H1 (cell line): Measurements from ENCODE around the gene LIN37. TPM values are rescaled to one million over a fixed set of nuclear protein-coding genes. Genes with fewer than 3 reads are reported as not detected.

ENCODE experiments used
- BACH1 ChIP-seq: IDR thresholded peaks from 2 replicates; pipeline ENCODE4 v1.6.1; 2012; ENCODE audit warnings: low read length, improper control_type of control experiment
- BRCA1 ChIP-seq: IDR thresholded peaks from 2 replicates; pipeline ENCODE4 v1.6.1; 2012; ENCODE audit warnings: low read depth, low read length, improper control_type of control experiment
- CHD1 ChIP-seq: IDR thresholded peaks from 2 replicates; pipeline ENCODE4 v1.6.1; 2012; ENCODE audit warnings: low read depth, low read length, improper control_type of control experiment
- EP300 ChIP-seq, 2 experiments: IDR thresholded peaks; 1 replicate in 1 of 2; 2 replicates in 1 of 2; pipeline ENCODE4 v1.6.1; 2011 to 2012; ENCODE audit warnings: low read depth in 2 of 2, low read length in 2 of 2, mild to moderate bottlenecking in 2 of 2, borderline replicate concordance in 1 of 2, inconsistent platforms in 1 of 2, moderate library complexity in 1 of 2
- EZH2 ChIP-seq: fragments of 200-600 bp; sonication (generic); IDR thresholded peaks from 2 replicates; pipeline ENCODE4 v1.7.1; 2012; ENCODE audit warnings: low read depth, mild to moderate bottlenecking, moderate library complexity, low read length, inconsistent platforms; ENCODE audit not compliant: severe bottlenecking
- HDAC6 ChIP-seq: IDR thresholded peaks from one replicate; pipeline ENCODE4 v1.7.1; 2012; ENCODE audit warnings: low read depth, mild to moderate bottlenecking, inconsistent platforms, low read length, moderate library complexity
- JUN ChIP-seq: IDR thresholded peaks from 2 replicates; pipeline ENCODE4 v1.6.1; 2011; ENCODE audit warnings: low read depth, mild to moderate bottlenecking, improper control_type of control experiment, low read length
- JUND ChIP-seq: IDR thresholded peaks from 2 replicates; pipeline ENCODE4 v1.6.1; 2011; ENCODE audit warnings: mild to moderate bottlenecking, improper control_type of control experiment, low read length
- KDM1A ChIP-seq: fragments of 200-600, 300-600 bp; sonication (generic); IDR thresholded peaks from 2 replicates; pipeline ENCODE4 v1.7.1; 2016; ENCODE audit warnings: mild to moderate bottlenecking, low read length, borderline replicate concordance
- KDM4A ChIP-seq: IDR thresholded peaks from one replicate; pipeline ENCODE4 v1.7.1; 2012; ENCODE audit warnings: low read depth, mild to moderate bottlenecking, moderate library complexity, low read length, inconsistent platforms; ENCODE audit not compliant: severe bottlenecking
- MAFK ChIP-seq: IDR thresholded peaks from 2 replicates; pipeline ENCODE4 v1.6.1; 2012; ENCODE audit warnings: low read depth, mild to moderate bottlenecking, improper control_type of control experiment, low read length
- PHF8 ChIP-seq: fragments of 200-600 bp; sonication (generic); conservative IDR thresholded peaks from 2 replicates; pipeline ENCODE4 v1.7.1; 2012; ENCODE audit warnings: low read depth, mild to moderate bottlenecking, inconsistent platforms, low read length, moderate library complexity
- RBBP5 ChIP-seq: IDR thresholded peaks from 2 replicates; pipeline ENCODE4 v1.7.1; 2012; ENCODE audit warnings: low read depth, mild to moderate bottlenecking, inconsistent platforms, low read length, moderate library complexity, borderline replicate concordance
- SAP30 ChIP-seq: fragments of 300-600 bp; sonication (generic); IDR thresholded peaks from 2 replicates; pipeline ENCODE4 v1.7.1; 2012; ENCODE audit warnings: low read length, moderate library complexity, mild to moderate bottlenecking, inconsistent platforms; ENCODE audit not compliant: insufficient read depth, insufficient replicate concordance
- SP1 ChIP-seq: IDR thresholded peaks from 2 replicates; pipeline ENCODE4 v1.6.1; 2011; ENCODE audit warnings: low read depth, low read length
- SP2 ChIP-seq: IDR thresholded peaks from 2 replicates; pipeline ENCODE4 v1.6.1; 2012; ENCODE audit warnings: mild to moderate bottlenecking, low read length, inconsistent platforms
- TEAD4 ChIP-seq: IDR thresholded peaks from 2 replicates; pipeline ENCODE4 v1.6.1; 2012; ENCODE audit warnings: low read depth, low read length, inconsistent platforms, mixed read lengths
- YY1 ChIP-seq: IDR thresholded peaks from 2 replicates; pipeline ENCODE4 v1.6.1; 2011; ENCODE audit warnings: low read depth, mild to moderate bottlenecking, low read length
- ZNF274 ChIP-seq: IDR thresholded peaks from 2 replicates; pipeline ENCODE4 v1.7.0; 2012; ENCODE audit warnings: low read length, borderline replicate concordance; ENCODE audit errors: extremely low read depth
- polyA plus RNA-seq, 7 experiments: library from polyadenylated mRNA; depleted of rRNA in 3 of 7; stranded (reverse) in 5 of 7; unstranded in 2 of 7; fragments of >200 nt in 5 of 7; fragments of 200-250 nt in 2 of 7; gene quantifications; 1 replicate in 5 of 7; 2 replicates in 1 of 7; 4 replicates in 1 of 7; pipeline versions ENCODE4 v1.2.1 to v1.2.3, GENCODE V29; 2011 to 2013; ENCODE audit warnings: missing spikeins in 2 of 7, mixed read lengths in 2 of 7
- total RNA-seq: library from RNA; stranded (reverse); fragmentation: NEBNext Ultra II Directional; extraction: Animal tissue kit (Norgen Biotek cat#: 25700); gene quantifications from 2 replicates; pipeline ENCODE4 v1.2.1, GENCODE V29; 2021
- TF ChIP-seq, protein P1 (sequence below), 3 experiments: IDR thresholded peaks; 1 replicate in 2 of 3; 2 replicates in 1 of 3; pipeline versions ENCODE4 v1.5.1 to v1.6.1; 2011; ENCODE audit warnings: low read length in 3 of 3, mild to moderate bottlenecking in 3 of 3, inconsistent platforms in 2 of 3, low read depth in 1 of 3, moderate library complexity in 1 of 3; ENCODE audit not compliant: insufficient read depth in 1 of 3; ENCODE audit errors: control extremely low read depth in 1 of 3
- TF ChIP-seq, protein P2 (sequence below): IDR thresholded peaks from 2 replicates; pipeline ENCODE4 v1.6.1; 2012; ENCODE audit warnings: inconsistent platforms

The LIN37 gene
- total and polyA plus RNA-seq, 2 of the 8 experiments (the other 6 are each of a cell fraction or from before 2014, with no cell fraction given), result 3.8 to 9.8 TPM

DNA sequence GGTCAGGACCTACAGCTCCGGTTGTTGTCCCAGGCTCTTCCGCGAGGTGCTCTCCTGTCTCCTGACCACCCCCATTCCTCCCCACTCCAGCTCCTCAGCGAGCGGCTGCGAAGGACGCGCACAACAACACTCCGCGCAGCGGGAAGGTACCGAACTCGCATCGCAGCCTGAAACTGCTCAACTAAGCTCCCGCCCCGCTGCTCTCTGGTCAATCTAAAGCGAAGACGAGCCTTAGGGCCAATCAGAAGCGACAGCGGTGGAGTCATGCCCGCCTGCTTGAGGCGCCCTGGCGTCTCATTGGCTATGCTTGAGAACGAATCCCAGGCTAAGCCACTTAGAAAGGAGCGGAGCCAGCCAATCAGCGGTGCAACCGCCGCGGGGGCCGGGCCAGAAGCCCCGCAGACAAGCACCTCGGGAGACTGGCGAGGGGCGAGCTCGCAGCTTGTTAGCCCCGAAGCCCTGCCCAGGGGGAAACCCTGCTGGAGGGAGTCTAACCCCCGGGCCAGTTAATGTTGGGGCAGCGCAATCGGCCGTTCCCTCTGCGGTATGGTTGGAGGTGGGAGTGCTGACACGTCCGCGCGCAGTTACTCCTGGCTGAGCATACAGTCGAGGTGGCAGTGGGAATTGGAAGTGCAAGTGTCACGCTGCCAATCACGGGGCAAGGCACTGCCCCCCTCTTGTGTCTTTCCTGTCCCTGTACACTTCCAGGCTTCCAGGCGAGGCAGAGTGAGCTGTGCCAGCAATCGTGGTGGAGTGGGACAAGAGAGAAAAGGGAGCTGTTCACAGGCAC lies 46.0 kb upstream of the LIN37 start (continued):
- TF ChIP-seq, protein P1, sequence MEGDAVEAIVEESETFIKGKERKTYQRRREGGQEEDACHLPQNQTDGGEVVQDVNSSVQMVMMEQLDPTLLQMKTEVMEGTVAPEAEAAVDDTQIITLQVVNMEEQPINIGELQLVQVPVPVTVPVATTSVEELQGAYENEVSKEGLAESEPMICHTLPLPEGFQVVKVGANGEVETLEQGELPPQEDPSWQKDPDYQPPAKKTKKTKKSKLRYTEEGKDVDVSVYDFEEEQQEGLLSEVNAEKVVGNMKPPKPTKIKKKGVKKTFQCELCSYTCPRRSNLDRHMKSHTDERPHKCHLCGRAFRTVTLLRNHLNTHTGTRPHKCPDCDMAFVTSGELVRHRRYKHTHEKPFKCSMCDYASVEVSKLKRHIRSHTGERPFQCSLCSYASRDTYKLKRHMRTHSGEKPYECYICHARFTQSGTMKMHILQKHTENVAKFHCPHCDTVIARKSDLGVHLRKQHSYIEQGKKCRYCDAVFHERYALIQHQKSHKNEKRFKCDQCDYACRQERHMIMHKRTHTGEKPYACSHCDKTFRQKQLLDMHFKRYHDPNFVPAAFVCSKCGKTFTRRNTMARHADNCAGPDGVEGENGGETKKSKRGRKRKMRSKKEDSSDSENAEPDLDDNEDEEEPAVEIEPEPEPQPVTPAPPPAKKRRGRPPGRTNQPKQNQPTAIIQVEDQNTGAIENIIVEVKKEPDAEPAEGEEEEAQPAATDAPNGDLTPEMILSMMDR (IDR thresholded peaks at IDR 0.05; ENCODE audit: control extremely low read depth in 1 of 3, insufficient read depth in 1 of 3, low read depth in 1 of 3, low read length in 3 of 3), result no peak
- TF ChIP-seq BACH1, result peak; percentile 18; the same call in 1 of the 2 replicates
- no peak for TF ChIP-seq HDAC6
- no peak for TF ChIP-seq EZH2
- no peak for TF ChIP-seq JUND
- no peak for TF ChIP-seq KDM1A
- no peak for TF ChIP-seq TEAD4
- no peak for TF ChIP-seq JUN
- no peak for TF ChIP-seq YY1
- TF ChIP-seq EP300 (IDR thresholded peaks at IDR 0.05; ENCODE audit: borderline replicate concordance in 1 of 2, low read depth in 2 of 2, low read length in 2 of 2), result no peak
- no peak for TF ChIP-seq BRCA1
- peak; percentile 93 for TF ChIP-seq KDM4A
- TF ChIP-seq SP1, result peak; percentile 100
- TF ChIP-seq MAFK, result no peak
- TF ChIP-seq RBBP5, result peak; percentile 60; the same call in 1 of the 2 replicates
- no peak for TF ChIP-seq SAP30
- TF ChIP-seq, protein P2, sequence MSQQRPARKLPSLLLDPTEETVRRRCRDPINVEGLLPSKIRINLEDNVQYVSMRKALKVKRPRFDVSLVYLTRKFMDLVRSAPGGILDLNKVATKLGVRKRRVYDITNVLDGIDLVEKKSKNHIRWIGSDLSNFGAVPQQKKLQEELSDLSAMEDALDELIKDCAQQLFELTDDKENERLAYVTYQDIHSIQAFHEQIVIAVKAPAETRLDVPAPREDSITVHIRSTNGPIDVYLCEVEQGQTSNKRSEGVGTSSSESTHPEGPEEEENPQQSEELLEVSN, result peak; percentile 32; the same call in 1 of the 2 replicates
- no peak for TF ChIP-seq ZNF274
- no peak for TF ChIP-seq PHF8
- peak; percentile 94 for TF ChIP-seq SP2
- no peak for TF ChIP-seq CHD1
